Naive thymus-derived CD8-positive, alpha-beta T cell (primary cell): ENCODE results near the gene PNMA8B. TPM values are rescaled to one million over a fixed set of nuclear protein-coding genes. Genes with fewer than 3 reads are reported as not detected.
A peak's percentile ranks its signal among the peaks of the same experiment; 100 is the strongest.

ENCODE experiments used
- ATAC-seq, 2 donors: fragments of 150-1000 bp; cut with Tn5 transposase in 1 of 2; sonication (Bioruptor Pico), chemical (Tn5 transposase) in 1 of 2; 1 replicate in 1 of 2; 2 replicates in 1 of 2; pipeline ENCODE4 v1.10.0; 2021; ENCODE audit warnings: mild to moderate bottlenecking in 2 of 2, moderate library complexity in 2 of 2
- POLR2A ChIA-PET: fragments of 350-600 bp; sonication (Branson Sonifier 250); formaldehyde crosslinking; loops from one replicate; lab custom pipeline; 2021; ENCODE audit warnings: antibody characterized with exemption; lab: Charles Lee
- DNase-seq, 10 donors: peaks; one replicate each; pipeline versions ENCODE4 v3.0.0 to v3.0.0-alpha.2; 2020 to 2022
- H3K27ac Mint-ChIP-seq, 10 donors: one replicate each; pipeline ENCODE4 v1.8.0; 2020 to 2022; ENCODE audit warnings: mild to moderate bottlenecking in 10 of 10, mixed read lengths in 10 of 10, moderate library complexity in 4 of 10, inconsistent platforms in 1 of 10
- H3K27me3 Mint-ChIP-seq, 5 donors: one replicate each; pipeline ENCODE4 v1.8.0; 2021 to 2022; ENCODE audit warnings: mixed read lengths in 5 of 5
- H3K36me3 Mint-ChIP-seq, 3 donors: one replicate each; pipeline ENCODE4 v1.8.0; 2020 to 2022; ENCODE audit warnings: mixed read lengths in 3 of 3, mild to moderate bottlenecking in 2 of 3, inconsistent platforms in 1 of 3
- H3K4me1 Mint-ChIP-seq, 4 donors: one replicate each; pipeline ENCODE4 v1.8.0; 2021 to 2022; ENCODE audit warnings: mixed read lengths in 4 of 4
- H3K4me3 Mint-ChIP-seq, 10 donors: one replicate each; pipeline ENCODE4 v1.8.0; 2020 to 2022; ENCODE audit warnings: mild to moderate bottlenecking in 10 of 10, mixed read lengths in 10 of 10, moderate library complexity in 6 of 10, inconsistent platforms in 1 of 10
- H3K9me3 Mint-ChIP-seq, 9 donors: one replicate each; pipeline ENCODE4 v1.8.0; 2020 to 2022; ENCODE audit warnings: mixed read lengths in 9 of 9, mild to moderate bottlenecking in 3 of 9, inconsistent platforms in 1 of 9, moderate library complexity in 1 of 9
- polyA plus RNA-seq, 3 donors: library from polyadenylated mRNA; unstranded; fragments of 300-500 nt; fragmentation: Illumina TruSeq; gene quantifications; one replicate each; pipeline ENCODE4 v1.2.3, GENCODE V29; 2021
- total RNA-seq, 8 experiments: library from RNA in 2 of 8; stranded (reverse) in 2 of 8; gene quantifications; one replicate each; pipeline ENCODE4 v1.2.3 and lab custom pipeline; 2021 to 2026

The PNMA8B gene, protein sequence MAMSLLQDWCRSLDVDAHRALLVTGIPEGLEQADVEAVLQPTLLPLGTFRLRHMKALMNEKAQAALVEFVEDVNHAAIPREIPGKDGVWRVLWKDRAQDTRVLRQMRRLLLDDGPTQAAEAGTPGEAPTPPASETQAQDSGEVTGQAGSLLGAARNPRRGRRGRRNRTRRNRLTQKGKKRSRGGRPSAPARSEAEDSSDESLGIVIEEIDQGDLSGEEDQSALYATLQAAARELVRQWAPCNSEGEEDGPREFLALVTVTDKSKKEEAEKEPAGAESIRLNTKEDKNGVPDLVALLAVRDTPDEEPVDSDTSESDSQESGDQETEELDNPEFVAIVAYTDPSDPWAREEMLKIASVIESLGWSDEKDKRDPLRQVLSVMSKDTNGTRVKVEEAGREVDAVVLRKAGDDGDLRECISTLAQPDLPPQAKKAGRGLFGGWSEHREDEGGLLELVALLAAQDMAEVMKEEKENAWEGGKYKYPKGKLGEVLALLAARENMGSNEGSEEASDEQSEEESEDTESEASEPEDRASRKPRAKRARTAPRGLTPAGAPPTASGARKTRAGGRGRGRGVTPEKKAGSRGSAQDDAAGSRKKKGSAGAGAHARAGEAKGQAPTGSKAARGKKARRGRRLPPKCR
- total RNA-seq (1 to 10 TPM; 1.2 to 1.6 TPM), polyA plus RNA-seq (under 1 TPM in 2 of 3 donors, not detected in 1; 0.20 to 0.91 TPM), total RNA-seq (lab: John Stamatoyannopoulos, UW) (0.13 to 3.0 (median 0.54) reads per million in 6 experiments)

DNA sequence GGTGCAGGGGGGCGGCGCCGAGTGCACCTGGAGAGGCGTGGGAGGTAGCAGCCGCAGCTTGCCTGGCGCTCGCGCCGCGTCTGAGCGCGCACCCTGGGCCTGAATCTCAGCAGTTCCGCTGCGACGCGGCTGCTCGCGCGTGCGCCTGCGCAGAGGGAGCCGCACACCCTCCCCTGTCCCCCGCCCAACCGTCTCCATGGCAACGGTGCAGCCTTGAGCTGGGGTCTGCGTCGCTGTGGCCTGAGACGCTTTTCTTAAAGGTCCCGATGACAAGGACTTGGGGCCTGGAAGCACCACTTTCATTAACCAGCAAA lies at the start of gene PNMA8B:
Gene PNMA8B, minus strand, starts transcription at position 82 of the 314 bp plus-strand sequence. CDS start 402 bp downstream, outside the sequence.
- DNase-seq (peak in 8 of 10 donors; percentile 30 to 85 (median 53)), ATAC-seq (peak; percentile 62 to 76)
- POLR2A ChIA-PET, result interaction anchor here (0.5 kb wide), 2 partner anchors 779 to 1914 kb away, joined by 4 to 5 read pairs; no protein-coding TSS in a partner anchor
- peaks cover 27 to 62% (median 41%) of the 10 kb centered on the region in 5 donors for H3K27me3 Mint-ChIP-seq
- no peaks in the 10 kb centered on the region for H3K9me3 Mint-ChIP-seq
- H3K4me1 Mint-ChIP-seq, result peaks cover 11 to 40% (median 18%) of the 10 kb centered on the region in 4 donors
- no peaks in the 10 kb centered on the region for H3K36me3 Mint-ChIP-seq
- peak within 1 kb of the TSS in 3 of 10 donors; percentile 63 to 90 (median 89) for H3K27ac Mint-ChIP-seq
- H3K4me3 Mint-ChIP-seq, result peak within 1 kb of the TSS; percentile 70 to 92 (median 84)

GRCh38 chr19:46544651-46545050 lies 49.0 kb upstream of the PNMA8B start:
- H3K27me3 Mint-ChIP-seq, result peaks cover 0 to 3% (median 0%) of the 10 kb centered on the region in 5 donors
- H3K9me3 Mint-ChIP-seq, result peaks cover 0 to 8% (median 0%) of the 10 kb centered on the region in 9 donors
- ATAC-seq, result no peak
- no peak overlapping the region for H3K27ac Mint-ChIP-seq
- H3K4me1 Mint-ChIP-seq, result peaks cover 0 to 8% (median 2%) of the 10 kb centered on the region in 4 donors
- peaks cover 0 to 6% (median 0%) of the 10 kb centered on the region in 3 donors for H3K36me3 Mint-ChIP-seq
- no peak for DNase-seq
- no peak overlapping the region for H3K4me3 Mint-ChIP-seq
- POLR2A ChIA-PET, result no interaction called here

- H3K4me3 Mint-ChIP-seq, result no peak overlapping the region
- H3K27me3 Mint-ChIP-seq, result peaks cover 0 to 4% (median 0%) of the 10 kb centered on the region in 5 donors
- no peaks in the 10 kb centered on the region for H3K9me3 Mint-ChIP-seq
- H3K36me3 Mint-ChIP-seq, result no peaks in the 10 kb centered on the region
- ATAC-seq (peak; percentile 53 to 66), DNase-seq (peak; percentile 59 to 89 (median 70))
- H3K4me1 Mint-ChIP-seq, result peaks cover under 1 to 8% (median 5%) of the 10 kb centered on the region in 4 donors
- POLR2A ChIA-PET, result interaction anchor here (0.7 to 1.7 kb wide), 5 partner anchors 19 to 84 kb away, joined by 3 to 6 read pairs (median 5); partner anchors contain the start of gene CALM3
- H3K27ac Mint-ChIP-seq, result peak overlapping the region in 1 of 10 donors; percentile 54
Observed at GRCh38 chr19:46542428-46543230, 47.0 kb upstream of the PNMA8B start.

GRCh38 chr19:46537136-46538097 lies 41.8 kb upstream of the PNMA8B start:
- POLR2A ChIA-PET, result interaction anchor here (0.7 to 1.5 kb wide), 3 partner anchors 15 to 21 kb away, joined by 3 to 4 read pairs (median 4); no protein-coding TSS in a partner anchor
- H3K27ac Mint-ChIP-seq, result peak overlapping the region in 2 of 10 donors; percentile 11 to 54

DNA sequence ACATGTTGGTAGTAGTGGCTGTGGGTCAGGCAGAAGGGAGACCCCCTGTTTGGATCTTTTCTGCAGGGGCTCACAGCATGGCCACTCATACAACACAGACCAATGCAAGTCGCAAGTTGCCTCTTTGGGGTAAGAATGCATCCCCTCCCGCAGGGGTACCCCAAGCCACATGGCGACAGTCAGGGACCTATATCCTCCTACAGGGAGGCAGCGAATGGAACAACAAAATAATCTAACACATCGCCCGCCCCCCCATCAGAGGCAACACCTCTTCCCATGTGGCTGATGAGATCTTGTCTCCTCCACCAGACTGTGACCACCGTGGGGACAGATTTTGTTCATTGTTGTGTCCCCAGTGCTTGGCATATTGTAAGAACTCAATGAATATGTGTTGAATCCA lies 40.7 kb upstream of the PNMA8B start:
- Mint-ChIP-seq H3K36me3 (no peaks in the 10 kb centered on the region), H3K4me1 (peaks cover 4 to 8% (median 6%) of the 10 kb centered on the region in 4 donors), H3K27me3 (peaks cover 0 to 1% (median 0%) of the 10 kb centered on the region in 5 donors), H3K4me3 (no peak overlapping the region), H3K9me3 (no peaks in the 10 kb centered on the region), H3K27ac (no peak overlapping the region)
- POLR2A ChIA-PET, result interaction anchor here (1.1 to 1.5 kb wide), 2 partner anchors 17 to 20 kb away, joined by 3 to 4 read pairs; no protein-coding TSS in a partner anchor
- ATAC-seq (no peak), DNase-seq (no peak)

More at GRCh38 chr19:46537136-46538097, 41.8 kb upstream of the PNMA8B start:
- peak; percentile 75 to 86 for ATAC-seq
- Mint-ChIP-seq H3K4me3 (no peak overlapping the region), H3K27me3 (peaks cover 0 to 2% (median 0%) of the 10 kb centered on the region in 5 donors), H3K4me1 (peaks cover 5 to 8% (median 6%) of the 10 kb centered on the region in 4 donors), H3K36me3 (no peaks in the 10 kb centered on the region), H3K9me3 (no peaks in the 10 kb centered on the region)
- peak; percentile 39 to 75 (median 58) for DNase-seq

DNA sequence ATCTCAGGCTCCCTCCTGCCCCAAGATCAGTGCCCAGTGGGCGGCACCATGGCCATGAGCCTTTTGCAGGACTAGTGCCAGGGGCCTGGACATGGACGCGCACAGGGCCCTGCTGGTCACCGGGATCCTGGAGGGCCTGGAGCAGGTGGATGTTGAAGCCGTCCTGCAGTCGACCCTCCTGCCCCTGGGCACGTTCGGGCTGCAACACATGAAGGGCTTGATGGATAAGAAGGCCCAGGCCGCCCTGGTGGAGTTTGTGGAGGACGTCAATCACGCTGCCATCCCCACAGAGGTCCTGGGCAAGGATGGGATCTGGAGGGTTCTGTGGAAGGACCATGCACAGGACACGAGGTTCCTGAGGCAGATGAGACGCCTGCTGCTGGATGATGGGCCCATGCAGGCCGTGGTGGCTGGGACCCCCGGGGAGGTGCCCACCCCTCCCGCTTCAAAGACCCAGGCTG lies 38.0 kb upstream of the PNMA8B start:
- POLR2A ChIA-PET, result no interaction called here
- no peak overlapping the region for H3K4me3 Mint-ChIP-seq
- H3K9me3 Mint-ChIP-seq, result no peaks in the 10 kb centered on the region
- no peaks in the 10 kb centered on the region for H3K36me3 Mint-ChIP-seq
- peaks cover 15 to 25% (median 18%) of the 10 kb centered on the region in 4 donors for H3K4me1 Mint-ChIP-seq
- H3K27me3 Mint-ChIP-seq, result peaks cover 0 to 2% (median 0%) of the 10 kb centered on the region in 5 donors
- DNase-seq, result no peak
- no peak for ATAC-seq
- peak overlapping the region in 1 of 10 donors; percentile 72 for H3K27ac Mint-ChIP-seq

DNA sequence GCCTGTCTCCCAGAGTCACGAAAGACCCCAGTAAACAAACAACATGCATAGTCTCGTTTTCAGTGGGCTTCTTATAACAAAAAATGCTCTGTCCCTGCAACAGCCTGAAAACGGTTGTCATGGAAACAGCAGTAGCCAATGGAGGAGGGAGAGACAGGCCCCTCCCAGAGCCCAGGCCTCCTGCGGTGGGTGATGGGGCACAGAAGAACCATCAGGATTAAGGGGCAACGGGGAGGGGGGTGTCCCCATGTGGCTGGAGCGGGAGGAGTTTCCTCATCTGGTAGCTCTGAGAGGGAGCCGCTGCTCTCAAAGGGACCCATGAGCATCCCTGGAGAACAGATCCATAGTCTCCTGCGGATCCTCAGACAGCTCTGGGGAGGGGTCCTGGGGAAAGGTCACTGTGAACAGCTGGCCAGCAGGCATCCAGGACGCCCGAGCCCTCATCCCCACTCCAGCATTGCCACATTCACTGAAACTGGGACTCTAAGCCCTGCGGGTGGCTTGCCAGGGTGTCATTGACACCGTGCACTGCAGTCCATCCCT lies 37.5 kb upstream of the PNMA8B start:
- no peaks in the 10 kb centered on the region for H3K36me3 Mint-ChIP-seq
- H3K4me3 Mint-ChIP-seq, result no peak overlapping the region
- POLR2A ChIA-PET, result no interaction called here
- no peak for ATAC-seq
- no peak for DNase-seq
- H3K27ac Mint-ChIP-seq, result no peak overlapping the region
- H3K9me3 Mint-ChIP-seq, result no peaks in the 10 kb centered on the region
- H3K4me1 Mint-ChIP-seq, result peaks cover 15 to 25% (median 18%) of the 10 kb centered on the region in 4 donors
- peaks cover 0 to 2% (median 0%) of the 10 kb centered on the region in 5 donors for H3K27me3 Mint-ChIP-seq

DNA sequence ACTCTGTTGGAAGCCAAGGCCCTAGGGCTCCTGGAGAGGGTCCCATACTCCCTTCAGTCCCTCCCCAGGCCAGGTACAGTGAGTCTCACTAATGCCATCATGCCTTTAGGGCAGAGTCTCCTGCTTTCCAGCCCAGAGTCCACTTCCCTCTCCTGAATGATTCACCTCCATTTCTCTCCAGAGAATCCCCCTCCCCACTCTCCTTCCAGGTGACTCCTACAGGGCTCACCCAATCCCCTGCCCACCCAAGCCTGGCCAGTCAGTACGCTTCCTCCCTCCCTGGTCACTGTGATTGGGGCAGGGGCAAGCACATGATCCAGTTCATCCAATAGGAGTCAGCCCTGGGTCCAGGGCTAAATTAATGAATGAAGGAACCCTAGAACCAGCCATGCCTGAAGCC lies 35.0 kb upstream of the PNMA8B start:
- POLR2A ChIA-PET, result interaction anchor here (0.6 to 0.7 kb wide), 3 partner anchors 10 to 134 kb away, joined by 3 to 11 read pairs (median 4); no protein-coding TSS in a partner anchor
- no peaks in the 10 kb centered on the region for H3K36me3 Mint-ChIP-seq
- H3K27ac Mint-ChIP-seq, result peak overlapping the region in 1 of 10 donors; percentile 43
- peaks cover 0 to 2% (median 0%) of the 10 kb centered on the region in 5 donors for H3K27me3 Mint-ChIP-seq
- H3K4me3 Mint-ChIP-seq, result no peak overlapping the region
- no peak for ATAC-seq
- peaks cover 0 to 5% (median 0%) of the 10 kb centered on the region in 9 donors for H3K9me3 Mint-ChIP-seq
- peaks cover 11 to 25% (median 18%) of the 10 kb centered on the region in 4 donors for H3K4me1 Mint-ChIP-seq
- no peak for DNase-seq

- peaks cover 0 to 2% (median 0%) of the 10 kb centered on the region in 5 donors for H3K27me3 Mint-ChIP-seq
- H3K4me3 Mint-ChIP-seq, result peak overlapping the region in 4 of 10 donors; percentile 1 to 30 (median 15)
- H3K36me3 Mint-ChIP-seq, result no peaks in the 10 kb centered on the region
- H3K27ac Mint-ChIP-seq, result peak overlapping the region in 5 of 10 donors; percentile 43 to 83 (median 75)
- peaks cover 0 to 7% (median 0%) of the 10 kb centered on the region in 9 donors for H3K9me3 Mint-ChIP-seq
- POLR2A ChIA-PET, result interaction anchor here (0.5 to 2.4 kb wide), 5 partner anchors 10 to 114 kb away, joined by 3 to 16 read pairs (median 4); no protein-coding TSS in a partner anchor
- DNase-seq, result peak; percentile 53 to 84 (median 74)
- peaks cover 12 to 31% (median 23%) of the 10 kb centered on the region in 4 donors for H3K4me1 Mint-ChIP-seq
- ATAC-seq, result peak; percentile 74 to 87
Observed at GRCh38 chr19:46529622-46530451, 34.2 kb upstream of the PNMA8B start.
